Esophagus (tissue), 2 donors: ENCODE results near the gene RAD51B. TPM values are rescaled to one million over a fixed set of nuclear protein-coding genes. Genes with fewer than 3 reads are reported as not detected.

Source experiments
- H3K27ac ChIP-seq, 2 donors: one replicate each; pipeline ENCODE4 v1.5.1; 2013; ENCODE audit warnings: low read depth in 2 of 2, mild to moderate bottlenecking in 2 of 2, inconsistent platforms in 1 of 2, low read length in 1 of 2, moderate library complexity in 1 of 2
- H3K27me3 ChIP-seq, 2 donors: one replicate each; pipeline ENCODE4 v1.6.1; 2013; ENCODE audit warnings: low read length in 2 of 2, control low read depth in 1 of 2, mild to moderate bottlenecking in 1 of 2; ENCODE audit not compliant: insufficient read depth in 2 of 2, control insufficient read depth in 1 of 2
- H3K36me3 ChIP-seq, 2 donors: one replicate each; pipeline ENCODE4 v1.6.1; 2013; ENCODE audit warnings: low read length in 1 of 2; ENCODE audit not compliant: control insufficient read depth in 2 of 2, insufficient read depth in 2 of 2
- H3K4me1 ChIP-seq, 2 donors: one replicate each; pipeline ENCODE4 v1.6.1; 2013; ENCODE audit warnings: low read length in 1 of 2; ENCODE audit not compliant: control insufficient read depth in 2 of 2, insufficient read depth in 2 of 2
- H3K4me3 ChIP-seq, 2 donors: one replicate each; pipeline ENCODE4 v1.5.1; 2013; ENCODE audit warnings: low read length in 2 of 2, mild to moderate bottlenecking in 2 of 2, low read depth in 1 of 2, moderate library complexity in 1 of 2
- H3K9me3 ChIP-seq, 2 donors: one replicate each; pipeline ENCODE4 v1.6.1; 2013; ENCODE audit warnings: mild to moderate bottlenecking in 2 of 2, low read depth in 1 of 2, low read length in 1 of 2, moderate library complexity in 1 of 2; ENCODE audit not compliant: control insufficient read depth in 2 of 2, insufficient read depth in 1 of 2
- WGBS, 2 donors: extraction: QIAGEN DNeasy Blood & Tissue Kit; methylation state at CpG; one replicate each; pipeline ENCODE4 v1.1.7; 2013; 5-methylcytosine and 5-hydroxymethylcytosine counted together
- polyA plus RNA-seq, 2 donors: library from polyadenylated mRNA; stranded (reverse); fragments of 200-250 nt; gene quantifications; one replicate each; pipeline ENCODE4 v1.2.3, GENCODE V29; 2013
- donor health status: healthy with polysubstance abuse.
- donor health status: Bipolar disorder and iron deficiency.

Gene RAD51B
- polyA plus RNA-seq, 2 donors: 3.2 to 4.0 TPM

DNA sequence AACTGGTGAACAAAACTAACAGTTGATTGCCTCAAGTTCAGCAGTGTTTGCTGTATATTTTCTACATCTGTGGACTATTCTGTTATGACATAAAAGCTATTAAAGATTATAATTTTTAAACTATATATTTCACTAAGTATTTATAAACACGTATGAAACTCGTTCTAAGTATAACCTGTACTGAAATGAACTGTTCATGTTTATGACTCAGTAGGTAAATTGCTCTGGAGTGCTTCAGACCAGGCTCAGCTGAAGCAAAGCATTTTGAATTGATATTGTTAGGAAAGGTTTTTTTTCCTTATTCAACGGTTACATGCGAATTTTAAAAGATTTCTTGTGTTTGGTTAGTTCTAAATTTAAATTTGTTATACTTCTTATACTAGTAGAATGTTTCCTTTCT, 151.3 kb downstream of the RAD51B start:
- no peaks in the 10 kb centered on the region for H3K27me3 ChIP-seq
- 59 to 79% methylated on average over 4 of the region's 4 CpGs for WGBS, 2 donors
- H3K36me3 ChIP-seq: no peaks in the 10 kb centered on the region
- H3K27ac ChIP-seq: no peak overlapping the region
- H3K9me3 ChIP-seq: no peaks in the 10 kb centered on the region
- no peak overlapping the region for H3K4me3 ChIP-seq
- H3K4me1 ChIP-seq: no peaks in the 10 kb centered on the region

- no peak overlapping the region for H3K27ac ChIP-seq
- H3K36me3 ChIP-seq: no peaks in the 10 kb centered on the region
- 39 to 46% methylated on average over 4 of the region's 4 CpGs for WGBS, 2 donors
- H3K27me3 ChIP-seq: no peaks in the 10 kb centered on the region
- H3K4me1 ChIP-seq: no peaks in the 10 kb centered on the region
- H3K4me3 ChIP-seq: no peak overlapping the region
- H3K9me3 ChIP-seq: no peaks in the 10 kb centered on the region
Measured at GRCh38 chr14:67971627-67972625, 152.3 kb downstream of the RAD51B start.

- no peak overlapping the region for H3K27ac ChIP-seq
- H3K4me3 ChIP-seq: no peak overlapping the region
- H3K36me3 ChIP-seq: no peaks in the 10 kb centered on the region
- H3K4me1 ChIP-seq: no peaks in the 10 kb centered on the region
- H3K9me3 ChIP-seq: no peaks in the 10 kb centered on the region
- no peaks in the 10 kb centered on the region for H3K27me3 ChIP-seq
Measured at GRCh38 chr14:67973436-67973835, 153.9 kb downstream of the RAD51B start.

DNA sequence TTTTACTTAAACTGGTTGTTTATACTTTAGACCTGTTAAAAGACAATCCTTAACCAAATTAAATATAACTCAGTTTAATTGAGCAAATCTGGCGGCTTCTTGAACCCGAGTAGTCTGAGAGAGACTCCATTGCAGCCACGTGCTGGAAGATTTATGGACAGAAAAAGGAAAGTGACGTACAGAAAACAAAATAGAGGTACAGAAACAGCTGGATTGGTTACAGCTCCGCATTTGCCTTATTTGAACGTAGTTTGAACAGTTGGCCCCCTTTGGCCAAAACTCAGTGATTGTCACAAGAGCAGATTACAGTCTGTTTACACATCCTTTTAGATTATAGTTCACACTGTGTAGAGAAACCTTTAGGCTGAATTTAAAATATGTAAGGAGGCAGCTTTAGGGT, 155.9 kb downstream of the RAD51B start:
- Histone ChIP-seq H3K4me3 (no peak overlapping the region), H3K27ac (no peak overlapping the region), H3K9me3 (no peaks in the 10 kb centered on the region), H3K4me1 (no peaks in the 10 kb centered on the region), H3K27me3 (no peaks in the 10 kb centered on the region), H3K36me3 (no peaks in the 10 kb centered on the region)
- 79 to 89% methylated on average over 6 of the region's 6 CpGs for WGBS, 2 donors

DNA sequence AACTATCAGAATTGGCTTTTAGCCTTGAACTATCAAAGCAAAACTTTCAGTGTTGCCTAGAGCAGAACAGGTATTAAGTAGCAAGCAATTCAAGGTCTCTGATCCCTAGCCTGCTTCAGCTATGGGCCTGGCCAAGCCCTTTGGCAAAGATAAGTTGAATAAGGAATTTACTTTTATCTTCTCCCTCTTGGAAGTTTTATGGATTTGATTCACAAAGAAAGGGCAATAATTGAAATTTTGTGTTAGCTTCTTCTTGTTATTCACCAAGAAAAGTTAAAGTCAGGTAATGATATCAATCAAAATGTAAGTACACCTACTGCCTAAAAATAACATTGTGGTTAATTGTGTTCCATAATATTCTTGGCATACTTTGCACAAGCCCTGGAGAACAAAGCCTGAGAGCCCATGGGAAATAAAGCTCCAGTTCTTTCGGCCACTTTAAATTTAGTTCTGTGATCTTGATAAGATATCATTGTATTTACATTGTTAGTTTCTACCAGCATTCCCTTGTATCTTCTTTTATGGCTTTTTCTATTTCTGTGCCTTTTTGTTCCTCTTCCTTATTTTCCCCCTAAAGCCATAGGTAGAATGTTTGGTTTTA, 158.0 kb downstream of the RAD51B start:
- no peak overlapping the region for H3K4me3 ChIP-seq
- 33 to 44% methylated on average over 1 of the region's 1 CpG for WGBS, 2 donors
- H3K9me3 ChIP-seq: no peaks in the 10 kb centered on the region
- no peak overlapping the region for H3K27ac ChIP-seq
- H3K36me3 ChIP-seq: no peaks in the 10 kb centered on the region
- no peaks in the 10 kb centered on the region for H3K4me1 ChIP-seq
- no peaks in the 10 kb centered on the region for H3K27me3 ChIP-seq

DNA sequence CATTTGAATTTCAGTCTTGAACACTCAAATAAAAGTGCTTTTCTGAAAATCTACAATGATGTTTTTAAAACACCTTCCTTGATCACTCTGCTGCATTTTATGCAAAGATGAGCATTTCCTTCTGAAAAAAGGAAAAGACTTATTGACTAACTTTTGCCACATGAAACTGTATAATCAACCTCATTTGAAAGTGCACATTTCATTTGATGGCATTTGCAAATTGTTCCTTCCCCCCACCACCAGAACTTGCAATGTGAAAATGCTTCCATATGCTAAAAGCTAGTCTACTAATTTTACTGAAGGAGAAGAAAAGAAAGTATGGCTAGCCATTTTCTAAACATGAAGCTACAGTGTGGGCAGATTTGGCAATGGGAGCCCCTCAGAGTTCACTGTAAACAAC, 159.2 kb downstream of the RAD51B start:
- Histone ChIP-seq H3K36me3 (no peaks in the 10 kb centered on the region), H3K27me3 (no peaks in the 10 kb centered on the region), H3K4me3 (no peak overlapping the region), H3K9me3 (no peaks in the 10 kb centered on the region), H3K4me1 (no peaks in the 10 kb centered on the region), H3K27ac (peak overlapping the region in 1 of 2 donors; percentile 8)

GRCh38 chr14:67982711-67983608, 163.4 kb downstream of the RAD51B start:
- Histone ChIP-seq H3K4me3 (no peak overlapping the region), H3K27ac (peak overlapping the region in 1 of 2 donors; percentile 59), H3K36me3 (no peaks in the 10 kb centered on the region), H3K4me1 (no peaks in the 10 kb centered on the region), H3K27me3 (no peaks in the 10 kb centered on the region), H3K9me3 (no peaks in the 10 kb centered on the region)
- 51 to 71% methylated on average over 3 of the region's 3 CpGs for WGBS, 2 donors

- H3K36me3 ChIP-seq: no peaks in the 10 kb centered on the region
- H3K27ac ChIP-seq: no peak overlapping the region
- H3K4me3 ChIP-seq: no peak overlapping the region
- H3K4me1 ChIP-seq: no peaks in the 10 kb centered on the region
- no peaks in the 10 kb centered on the region for H3K9me3 ChIP-seq
- H3K27me3 ChIP-seq: no peaks in the 10 kb centered on the region
Measured at GRCh38 chr14:67984274-67984673, 164.7 kb downstream of the RAD51B start.

GRCh38 chr14:67986131-67986841, 166.7 kb downstream of the RAD51B start:
- Histone ChIP-seq H3K9me3 (no peaks in the 10 kb centered on the region), H3K27ac (no peak overlapping the region), H3K4me3 (no peak overlapping the region), H3K27me3 (no peaks in the 10 kb centered on the region), H3K36me3 (no peaks in the 10 kb centered on the region), H3K4me1 (no peaks in the 10 kb centered on the region)
- 67 to 68% methylated on average over 6 of the region's 6 CpGs for WGBS, 2 donors
